Medulla oblongata (tissue), 1 donor: Measurements from ENCODE around the gene KRTAP2-1.
"Not testable (repeated sequence)": the region's sequence is repeated elsewhere in the genome, so short reads cannot be mapped to it uniquely, and the experiment has no call there.

ENCODE experiments used
- DNase-seq: peaks from one replicate; pipeline ENCODE4 v3.0.0-alpha.2; 2015; ENCODE audit errors: extremely low spot score

KRTAP2-1 gene

DNA sequence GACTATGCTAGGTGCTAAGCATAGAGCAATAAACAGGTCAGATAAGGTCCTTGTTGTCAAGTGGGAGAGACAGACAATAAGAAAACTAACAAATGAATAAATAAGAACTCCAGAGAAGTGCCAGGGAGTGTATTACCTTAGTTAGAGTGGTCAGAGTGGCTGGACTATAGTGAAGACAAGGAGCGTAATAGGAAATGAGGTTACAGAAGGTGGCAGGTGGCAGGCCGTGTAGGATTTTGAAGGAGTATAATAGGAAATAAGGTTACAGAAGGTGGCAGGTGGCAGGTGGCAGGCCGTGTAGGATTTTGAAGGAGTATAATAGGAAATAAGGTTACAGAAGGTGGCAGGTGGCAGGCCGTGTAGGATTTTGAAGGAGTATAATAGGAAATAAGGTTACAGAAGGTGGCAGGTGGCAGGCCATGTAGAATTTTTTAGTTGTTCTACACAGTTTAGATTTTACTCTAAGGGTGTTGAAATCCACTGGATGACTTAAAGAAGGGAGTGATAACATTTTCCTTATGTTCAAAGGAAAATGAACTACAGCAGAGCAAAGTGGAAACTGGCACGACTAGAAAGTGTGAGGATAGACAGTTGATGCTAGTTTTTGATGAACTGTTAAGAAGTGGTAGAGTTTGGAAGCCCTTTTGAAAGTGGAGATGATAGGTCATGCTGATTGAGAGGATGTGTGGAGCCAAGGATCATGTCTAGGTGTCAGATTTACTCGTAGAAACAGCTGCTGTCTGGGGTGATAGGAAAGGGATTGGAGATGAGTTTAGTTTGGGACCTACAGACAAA, 34.6 kb downstream of the KRTAP2-1 start:
- no peak for DNase-seq

DNA sequence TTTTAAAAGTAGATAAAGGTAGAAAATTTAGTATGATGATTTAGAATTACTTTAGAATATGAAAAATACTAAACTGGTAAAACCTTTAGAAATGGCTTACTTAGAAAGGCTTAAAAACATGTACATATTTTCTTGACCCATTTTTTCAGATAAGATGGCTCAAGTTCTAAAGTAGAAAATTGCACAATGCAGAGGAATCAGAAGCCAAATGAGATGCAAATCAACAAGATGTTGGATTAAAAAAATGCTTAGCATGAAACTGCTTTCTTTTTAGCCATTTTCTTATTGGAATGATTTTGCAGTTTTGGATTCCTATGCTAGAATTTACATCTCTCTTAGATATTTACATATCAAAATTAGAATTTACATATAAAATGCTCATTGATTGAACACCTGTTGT, 36.7 kb downstream of the KRTAP2-1 start:
- no peak for DNase-seq

DNA sequence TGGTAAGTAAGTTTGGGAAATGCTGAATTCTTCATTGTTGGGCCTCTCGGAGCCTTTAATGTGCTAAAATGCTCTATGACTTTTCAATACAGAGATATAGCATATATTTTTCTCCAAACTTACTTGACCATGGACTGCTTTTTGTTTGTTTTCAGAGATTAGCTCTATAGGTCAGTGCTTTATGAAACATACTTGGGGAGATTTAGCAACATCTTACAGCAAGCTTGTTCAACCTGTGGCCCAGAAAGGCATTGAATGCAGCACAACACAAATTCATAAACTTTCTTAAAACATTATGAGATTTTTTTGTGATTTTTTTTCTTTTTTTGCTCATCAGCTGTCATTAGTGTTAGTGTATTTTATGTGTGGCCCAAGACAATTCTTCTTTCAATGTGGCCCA, 37.2 kb downstream of the KRTAP2-1 start:
- DNase-seq: no peak

DNA sequence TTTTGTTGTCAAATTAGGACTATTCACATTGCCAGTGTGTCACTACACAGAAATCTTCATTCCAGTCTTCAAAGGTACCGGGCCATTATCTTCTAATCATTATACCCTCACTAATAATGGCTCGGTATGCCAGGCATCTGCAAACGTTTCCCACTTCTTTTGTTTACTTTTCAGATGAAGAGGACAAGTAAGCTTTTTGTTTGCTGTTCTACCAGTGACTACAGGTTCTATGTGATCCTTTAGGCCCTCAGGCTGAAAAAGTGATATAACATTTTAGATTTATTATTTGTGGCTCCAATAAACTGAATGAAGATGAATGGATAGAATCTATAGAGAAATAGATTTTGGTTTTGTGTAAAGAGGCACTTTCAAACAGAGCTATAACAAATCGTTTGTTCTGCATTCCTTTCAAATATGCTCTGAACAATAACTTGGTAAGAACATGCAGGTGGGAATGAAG, 37.8 kb downstream of the KRTAP2-1 start:
- no peak for DNase-seq

DNA sequence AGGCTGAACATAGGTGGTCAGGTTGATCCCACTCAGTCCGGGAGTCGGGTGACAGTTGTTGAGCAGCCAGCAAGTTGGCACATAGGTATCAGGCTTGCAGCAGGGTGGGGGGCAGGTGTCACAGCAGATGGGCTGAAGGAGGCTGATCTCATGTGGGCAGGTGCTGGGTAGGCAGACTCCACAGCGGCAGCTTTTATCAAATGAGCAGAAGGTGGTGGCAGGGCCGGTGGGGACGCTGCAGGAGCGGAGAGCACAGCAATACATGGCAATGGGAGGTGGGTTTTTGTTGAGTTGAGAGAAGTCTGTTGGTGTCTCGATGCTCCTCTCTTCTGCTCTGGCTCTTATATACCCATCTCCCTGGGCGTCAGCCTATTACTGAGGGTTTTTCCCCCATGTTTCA, 38.3 kb downstream of the KRTAP2-1 start, which contains the start of gene KRTAP3-1:
TSS of gene KRTAP3-1 (minus strand) at position 318 of the 400 bp plus-strand sequence. CDS start at position 264, 54 bp downstream.
- no peak for DNase-seq

DNA sequence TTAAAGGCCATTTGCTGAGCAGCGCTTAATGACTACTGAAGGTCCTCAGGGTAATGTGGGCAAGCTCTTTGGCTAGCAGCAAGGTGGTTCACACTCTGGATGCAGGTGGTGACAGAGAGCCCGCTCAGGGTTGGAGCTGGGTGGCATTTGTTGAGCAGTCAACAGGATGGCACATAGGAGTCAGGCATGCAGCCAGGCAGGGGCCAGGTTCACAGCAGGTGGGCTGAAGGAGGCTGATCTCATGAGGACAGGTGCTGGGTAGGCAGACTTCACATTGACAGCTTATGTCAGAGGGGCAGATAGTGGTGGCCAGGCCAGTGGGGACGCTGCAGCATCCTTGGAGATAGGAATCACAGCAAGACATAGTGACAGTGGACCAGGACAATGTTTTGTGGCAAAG, 42.7 kb downstream of the KRTAP2-1 start:
- no peak for DNase-seq

DNA sequence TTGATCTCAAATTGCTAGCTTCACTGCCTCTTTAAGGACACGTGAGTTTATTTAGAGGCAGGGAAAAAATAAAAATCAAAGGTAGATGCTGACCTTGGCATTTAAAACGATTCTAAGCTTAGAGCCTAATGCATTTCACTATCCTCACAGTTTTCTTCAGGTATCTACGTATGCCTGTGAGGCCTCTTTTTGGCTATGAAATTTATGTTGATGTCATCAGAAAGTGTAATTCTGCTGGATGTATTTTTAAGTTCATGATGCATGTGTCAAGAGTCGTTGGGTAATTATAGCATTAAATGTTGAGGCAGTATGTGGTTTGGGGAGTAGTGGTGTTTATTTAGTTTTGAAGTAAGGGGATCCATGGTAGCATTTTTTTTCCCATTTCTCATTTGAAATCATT, 43.2 kb downstream of the KRTAP2-1 start:
- DNase-seq: no peak

DNA sequence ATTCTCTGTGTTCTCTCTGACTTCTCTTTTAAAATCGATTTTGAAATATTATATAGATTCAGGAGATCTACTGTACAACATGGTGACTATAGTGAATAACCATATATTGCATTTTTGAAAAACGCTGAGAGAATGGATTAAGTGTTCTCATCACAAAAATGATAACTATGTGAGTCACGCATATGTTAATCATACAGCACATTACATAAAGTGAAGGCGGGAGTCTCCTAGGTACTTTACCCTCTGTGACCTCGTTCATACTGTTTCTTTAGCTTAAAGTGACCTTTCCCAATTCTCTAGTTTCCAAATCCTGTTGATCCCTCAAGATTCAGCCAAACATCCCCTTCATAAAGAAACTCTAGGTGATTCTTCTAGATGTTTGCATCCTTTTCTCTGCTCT, 44.3 kb downstream of the KRTAP2-1 start:
- DNase-seq: no peak

DNA sequence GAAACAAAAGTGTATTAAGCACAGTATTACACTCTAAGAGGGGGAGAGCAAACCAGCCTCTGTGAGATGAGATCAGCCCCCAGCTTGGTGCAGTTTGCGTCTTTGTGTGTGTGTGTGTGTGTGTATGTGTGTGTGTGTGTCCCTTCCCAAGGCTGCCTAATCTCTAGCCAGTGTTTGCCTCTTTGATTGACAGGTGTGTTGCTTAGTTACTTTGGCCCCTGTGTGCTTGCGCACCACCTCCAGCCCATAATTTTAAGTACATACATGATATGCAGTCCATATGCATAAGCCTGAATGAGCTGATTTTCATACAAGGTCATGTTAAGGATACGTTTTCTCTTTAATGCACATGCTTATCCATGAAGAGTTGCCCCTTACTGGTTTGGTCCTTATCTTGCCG, 45.3 kb downstream of the KRTAP2-1 start:
- DNase-seq: no peak

DNA sequence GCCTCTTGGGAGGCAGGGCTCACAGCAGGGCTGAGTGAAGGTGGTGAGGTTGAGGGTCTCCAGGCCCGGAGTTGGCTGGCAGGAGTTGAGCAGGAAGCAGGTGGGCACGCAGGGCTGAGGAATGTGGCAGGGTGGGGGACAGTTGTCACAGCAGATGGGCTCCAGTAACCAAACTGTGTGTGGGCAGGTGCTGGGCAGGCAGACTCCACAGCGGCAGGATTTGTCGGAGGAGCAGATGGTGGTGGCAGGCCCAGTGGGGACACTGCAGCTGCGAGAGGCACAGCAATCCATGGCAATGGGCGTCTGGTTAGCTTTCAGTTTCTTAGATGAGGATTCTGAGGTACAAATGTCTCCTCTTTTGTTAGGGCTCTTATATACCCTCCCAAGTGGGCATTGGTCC, 47.6 kb downstream of the KRTAP2-1 start, which contains the start of gene KRTAP3-2:
TSS of gene KRTAP3-2 (minus strand) at position 344 of the 400 bp plus-strand sequence. CDS start at position 291, 53 bp downstream.
- not testable (repeated sequence) for DNase-seq

DNA sequence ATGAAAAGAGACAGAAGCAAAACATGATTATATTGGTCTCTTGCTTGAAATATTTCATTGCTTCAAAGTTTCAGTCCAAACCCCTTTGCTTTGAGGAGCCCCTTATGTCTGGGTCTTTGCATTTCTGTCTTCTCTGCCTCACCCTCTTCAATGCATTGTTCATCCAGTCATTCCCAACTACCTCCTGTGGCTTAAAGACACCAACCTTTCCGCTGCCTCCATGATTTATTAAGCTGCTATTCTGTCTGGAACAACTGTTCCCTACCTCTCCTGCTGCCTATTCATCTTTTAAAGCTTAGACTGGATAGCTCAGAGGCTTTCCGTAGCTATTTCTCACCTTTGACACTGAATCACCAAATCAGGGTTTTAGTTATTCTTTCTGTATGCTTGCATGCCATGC, 49.8 kb downstream of the KRTAP2-1 start:
- DNase-seq: no peak

DNA sequence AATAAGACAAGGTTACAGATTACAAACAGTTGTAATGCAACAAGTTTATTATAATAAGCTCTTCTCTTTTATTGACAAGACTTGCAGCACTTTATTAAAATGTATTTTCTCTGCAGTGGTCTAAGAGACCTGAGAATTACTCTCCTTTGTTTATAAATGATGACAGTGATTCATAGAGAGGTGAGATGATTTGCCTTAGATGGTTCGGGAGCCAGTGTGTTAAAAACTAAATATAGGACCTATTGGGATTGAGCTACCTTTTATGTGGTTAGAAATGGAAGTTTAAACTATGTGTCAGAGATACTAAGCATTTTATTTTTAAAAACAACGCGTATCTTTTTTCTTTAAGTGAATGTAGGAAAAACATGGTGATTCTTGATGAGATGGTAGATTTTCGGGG, 50.3 kb downstream of the KRTAP2-1 start:
- no peak for DNase-seq
